ENCODE results near the gene GPRIN2.
"Not testable (repeated sequence)": the region's sequence is repeated elsewhere in the genome, so short reads cannot be mapped to it uniquely, and the experiment has no call there.

GPRIN2 gene

DNA sequence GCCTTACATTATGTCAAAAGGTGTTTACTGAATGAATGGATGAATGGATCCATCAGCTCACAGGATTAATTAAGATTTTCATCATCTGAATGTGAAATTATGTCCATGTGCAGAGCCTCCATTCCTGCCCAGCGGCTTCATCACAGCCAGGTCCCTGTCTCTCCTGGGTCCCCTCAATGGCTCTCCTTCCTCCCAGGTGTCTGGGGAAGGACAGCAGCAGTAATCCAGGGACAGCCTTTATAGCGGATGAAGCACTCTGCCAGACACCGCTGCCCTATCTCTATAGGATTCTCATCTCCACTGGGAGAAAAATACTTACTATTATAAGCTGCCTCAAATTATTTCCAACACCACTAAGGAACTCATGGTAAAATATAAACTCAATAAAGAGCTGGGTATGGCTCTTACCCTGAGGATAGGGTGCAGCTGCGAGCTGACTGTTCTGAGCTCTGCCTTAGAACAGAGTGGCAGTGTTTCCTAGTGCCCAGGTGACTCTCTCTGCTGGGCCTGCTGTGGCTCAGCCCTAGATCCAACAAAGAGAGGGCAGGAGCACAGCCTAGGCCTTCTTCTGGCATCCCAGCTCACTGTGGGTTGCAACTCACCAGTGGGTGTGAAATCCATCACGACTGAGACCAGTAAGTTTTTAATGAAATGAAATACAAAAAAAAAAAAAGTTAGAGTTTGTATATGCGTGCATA is 38.3 kb downstream of the GPRIN2 start:
- no peak for DNase-seq (ENCODE audit: low read depth)

DNA sequence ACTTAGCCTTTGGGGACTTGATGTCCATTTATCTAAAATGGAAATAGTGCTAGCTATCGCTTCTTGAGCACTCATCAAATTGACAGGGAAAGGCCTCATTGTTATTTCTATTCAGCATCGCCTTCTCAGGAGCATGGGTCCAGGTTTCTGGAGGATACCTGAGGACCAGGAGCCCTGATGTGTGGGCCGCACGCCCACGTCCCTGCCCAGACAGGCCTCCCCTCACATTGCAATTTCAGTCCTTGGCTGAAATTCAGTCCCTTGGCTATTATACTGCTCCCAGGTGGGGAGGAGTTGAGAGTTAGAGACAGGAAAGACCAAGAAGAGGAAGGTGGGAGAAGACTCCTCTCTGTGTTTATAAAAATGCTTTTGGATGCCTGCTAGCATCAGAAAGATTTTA is 38.9 kb downstream of the GPRIN2 start:
- no peak for DNase-seq (ENCODE audit: low read depth)

DNA sequence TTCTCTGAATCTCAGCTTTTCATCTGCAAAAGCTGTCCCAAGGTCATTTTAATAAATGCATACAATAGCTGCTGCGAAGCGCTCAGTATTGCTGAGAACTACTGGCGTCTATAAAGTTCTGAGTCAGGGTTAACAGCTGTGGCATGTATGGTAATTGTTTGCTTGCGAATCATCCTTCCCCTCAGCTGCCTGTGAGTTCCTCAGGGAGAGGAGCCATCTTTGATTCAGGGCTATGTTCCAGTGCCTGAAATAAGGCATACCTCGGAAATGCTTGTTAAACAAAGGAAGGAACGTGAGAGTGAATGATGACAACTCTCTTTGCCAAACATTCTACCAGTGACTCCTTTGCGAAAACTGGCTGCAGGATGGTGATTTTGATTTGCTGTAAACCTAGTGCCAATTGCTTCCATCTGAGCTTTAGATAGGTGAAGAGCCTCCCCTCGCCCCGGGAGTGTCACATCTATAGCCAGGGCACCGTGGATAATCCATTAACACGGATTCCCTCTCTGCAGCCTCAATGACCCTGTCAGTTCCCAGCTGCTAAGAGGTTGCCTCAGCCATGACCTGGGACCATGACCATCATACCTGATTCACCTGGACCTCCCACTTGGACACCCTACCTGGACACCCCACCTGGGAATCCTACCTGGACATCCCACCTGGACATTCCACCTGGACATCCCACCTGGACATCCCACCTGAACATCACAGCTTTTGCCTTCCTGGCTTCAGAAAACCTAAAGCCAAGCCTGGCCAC is 39.6 kb downstream of the GPRIN2 start:
- DNase-seq (ENCODE audit: low read depth) = no peak

DNA sequence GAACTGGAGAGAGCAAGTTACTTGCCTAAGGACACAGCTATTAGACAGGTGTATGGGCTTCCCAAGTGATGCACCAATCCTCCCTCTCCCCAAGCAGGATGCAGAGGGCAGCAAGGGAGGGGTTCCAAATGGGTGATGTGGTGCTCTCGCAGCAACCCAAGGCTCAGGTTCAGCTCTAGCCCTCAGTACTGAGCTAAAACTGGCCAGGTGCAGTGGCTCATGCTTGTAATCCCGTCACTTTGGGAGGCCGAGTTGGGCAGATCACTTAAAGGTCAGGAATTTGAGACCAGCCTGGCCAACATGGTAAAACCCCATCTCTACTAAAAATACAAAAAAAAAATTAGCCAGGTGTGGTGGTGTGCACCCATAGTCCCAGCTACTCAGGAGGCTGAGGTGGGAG is 40.7 kb downstream of the GPRIN2 start:
- DNase-seq (ENCODE audit: low read depth) = no peak

DNA sequence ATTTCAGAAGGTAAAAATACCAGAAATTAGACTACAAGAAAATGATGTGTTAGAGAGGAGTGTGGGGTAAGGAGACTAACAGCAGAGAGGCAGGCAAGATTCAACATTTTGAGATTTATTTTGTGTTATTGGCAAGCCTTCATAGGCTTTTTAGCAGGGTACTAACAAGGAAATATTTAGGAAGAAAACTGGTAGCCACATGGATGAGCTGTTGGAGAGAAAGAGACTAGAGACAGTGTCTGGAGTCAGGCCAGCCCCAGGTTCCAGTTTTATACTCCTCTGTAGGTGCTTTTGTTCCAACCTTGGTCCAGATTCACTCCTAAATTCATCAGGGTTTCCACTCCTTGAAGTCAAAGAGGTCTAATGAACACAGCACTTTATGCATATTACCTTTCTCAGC is 41.1 kb downstream of the GPRIN2 start:
- no peak for DNase-seq (ENCODE audit: low read depth)

DNA sequence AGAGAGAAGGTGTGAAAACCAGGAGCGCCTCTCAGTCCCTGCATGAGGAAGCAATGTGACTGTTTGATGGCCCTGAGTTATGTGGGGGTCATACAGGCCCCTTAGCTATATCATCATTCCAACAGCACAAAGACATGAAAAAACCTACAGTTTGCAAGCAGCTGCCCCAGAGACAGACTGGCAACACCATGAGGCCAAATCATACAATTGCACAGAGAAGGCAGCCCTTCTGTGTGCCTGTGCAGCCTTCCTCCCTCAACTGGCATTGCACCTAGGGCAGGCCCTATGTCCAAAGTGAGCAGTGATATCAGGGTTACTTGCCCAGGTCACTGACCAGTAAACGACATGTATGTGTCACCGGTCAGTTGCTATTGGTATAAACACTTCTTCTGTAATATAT is 41.6 kb downstream of the GPRIN2 start:
- no peak for DNase-seq (ENCODE audit: low read depth)

DNA sequence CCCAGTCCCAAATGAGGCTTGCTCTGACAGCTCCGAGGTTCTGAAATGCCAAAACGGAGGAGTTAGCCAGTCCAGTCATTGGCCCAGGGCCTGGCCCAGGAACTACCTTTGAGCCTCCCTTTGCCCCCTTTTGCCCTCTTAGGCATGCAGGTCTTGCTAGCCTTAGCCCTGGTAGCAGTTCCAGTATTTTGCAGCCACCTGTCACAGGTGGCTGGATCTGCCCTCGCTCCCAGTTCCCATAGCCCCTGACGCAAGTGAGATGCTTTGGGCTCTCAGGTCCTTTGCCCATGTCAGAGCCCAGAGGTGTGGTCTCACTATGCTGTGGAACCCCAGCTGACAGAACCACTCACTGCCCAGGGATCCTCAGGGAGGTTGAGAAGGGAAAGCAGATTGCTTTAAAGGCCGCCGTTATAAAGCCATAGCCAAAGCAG is 42.0 kb downstream of the GPRIN2 start:
- DNase-seq (ENCODE audit: low read depth) = no peak

DNA sequence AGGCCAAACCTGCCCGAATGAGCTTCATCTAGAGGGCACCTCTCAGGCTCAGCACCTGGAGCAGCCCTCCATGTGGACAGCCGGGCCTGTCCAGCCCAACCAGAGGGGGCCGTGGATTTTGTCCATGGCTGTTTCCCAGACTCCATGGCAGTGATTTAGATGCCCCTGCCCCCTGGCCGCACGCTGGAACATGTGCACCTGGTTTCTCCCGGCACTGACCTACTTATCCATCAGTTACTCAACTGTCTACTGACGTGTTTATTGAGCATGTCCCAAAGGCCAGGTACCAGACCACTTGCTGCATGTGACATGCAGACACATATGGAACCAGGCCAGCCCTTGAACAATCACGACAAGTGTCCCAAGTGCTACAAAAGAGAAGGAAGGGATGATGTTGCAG is 43.1 kb downstream of the GPRIN2 start:
- not testable (repeated sequence) for DNase-seq (ENCODE audit: low read depth)

DNA sequence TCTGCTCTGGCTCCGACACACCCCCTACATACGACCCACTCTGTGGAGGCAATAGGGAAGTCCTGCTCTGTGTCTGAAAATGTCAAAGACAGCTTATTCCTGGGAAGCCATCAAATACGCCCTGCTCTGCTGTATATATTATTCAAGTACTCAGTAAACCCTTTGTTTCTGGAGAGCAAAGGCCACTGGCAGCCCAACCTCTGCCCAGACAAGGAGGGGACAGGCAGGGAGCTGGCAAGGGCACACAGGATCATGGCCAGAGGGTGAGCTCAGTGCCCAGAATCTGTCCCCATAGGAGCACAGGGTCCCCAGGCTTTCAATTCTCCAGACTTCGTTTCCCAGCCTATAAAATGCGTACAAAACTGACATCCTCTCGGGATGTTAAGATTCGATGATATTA is 43.7 kb downstream of the GPRIN2 start:
- not testable (repeated sequence) for DNase-seq (ENCODE audit: low read depth)

DNA sequence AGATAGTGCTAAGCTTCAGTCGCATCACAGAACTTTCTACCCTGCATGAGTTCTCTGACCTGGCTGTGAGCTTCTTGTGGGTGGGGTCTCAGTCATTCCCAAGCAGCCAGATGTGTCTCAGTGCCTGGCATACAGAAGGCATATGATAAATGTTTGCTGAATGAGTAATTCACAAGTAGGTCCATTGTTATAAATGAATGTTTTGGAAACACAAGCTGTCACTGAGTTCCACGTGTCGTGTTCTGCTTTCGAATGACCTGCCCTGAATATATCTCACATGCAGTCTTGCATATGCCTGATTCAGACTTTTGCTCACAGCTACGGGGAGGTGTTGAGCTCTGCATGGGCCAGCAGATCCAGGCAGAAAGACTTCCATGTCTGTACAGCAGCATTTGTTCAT is 44.5 kb downstream of the GPRIN2 start:
- DNase-seq (ENCODE audit: low read depth) = not testable (repeated sequence)

All from stimulated activated CD8-positive, alpha-beta memory T cell treated with anti-CD3 and anti-CD28 coated beads, Interleukin-15, amount 100 ng/mL, for 24 hours (primary cell).